PC-9 (cell line): ENCODE measurements around the gene NCKIPSD.

Experiments
- EZH2 ChIP-seq: fragments of 200-600 bp; sonication (generic); IDR thresholded peaks from 2 replicates; pipeline ENCODE4 v1.8.0; 2017; ENCODE audit warnings: antibody characterized with exemption, low read depth
- TF ChIP-seq, protein P1 (sequence below): fragments of 200-600 bp; sonication (generic); conservative IDR thresholded peaks from 2 replicates; pipeline ENCODE4 v1.6.1; 2017; ENCODE audit warnings: mixed run types, antibody characterized with exemption, mild to moderate bottlenecking, moderate library complexity

DNA sequence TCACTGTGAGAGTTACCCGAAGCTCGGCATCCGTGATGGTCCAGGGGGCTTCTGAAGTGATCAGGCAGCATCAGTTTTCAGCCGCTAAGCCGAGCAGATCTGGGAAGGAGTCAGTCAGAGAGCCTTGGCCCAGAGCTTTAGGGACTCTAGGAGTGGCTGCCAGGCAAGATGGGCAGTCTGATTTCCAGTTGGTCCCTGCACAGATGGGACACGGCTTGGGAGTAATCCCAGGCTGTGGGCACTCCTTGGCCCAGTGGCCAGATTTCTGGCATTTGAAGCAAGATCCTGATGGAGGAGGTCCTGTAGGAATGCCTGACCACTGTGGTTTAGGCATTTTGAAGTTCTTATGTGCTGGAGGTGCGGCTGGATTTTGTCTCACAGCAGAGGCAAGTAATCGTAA lies 41.8 kb upstream of the NCKIPSD start:
- TF ChIP-seq, protein P1, sequence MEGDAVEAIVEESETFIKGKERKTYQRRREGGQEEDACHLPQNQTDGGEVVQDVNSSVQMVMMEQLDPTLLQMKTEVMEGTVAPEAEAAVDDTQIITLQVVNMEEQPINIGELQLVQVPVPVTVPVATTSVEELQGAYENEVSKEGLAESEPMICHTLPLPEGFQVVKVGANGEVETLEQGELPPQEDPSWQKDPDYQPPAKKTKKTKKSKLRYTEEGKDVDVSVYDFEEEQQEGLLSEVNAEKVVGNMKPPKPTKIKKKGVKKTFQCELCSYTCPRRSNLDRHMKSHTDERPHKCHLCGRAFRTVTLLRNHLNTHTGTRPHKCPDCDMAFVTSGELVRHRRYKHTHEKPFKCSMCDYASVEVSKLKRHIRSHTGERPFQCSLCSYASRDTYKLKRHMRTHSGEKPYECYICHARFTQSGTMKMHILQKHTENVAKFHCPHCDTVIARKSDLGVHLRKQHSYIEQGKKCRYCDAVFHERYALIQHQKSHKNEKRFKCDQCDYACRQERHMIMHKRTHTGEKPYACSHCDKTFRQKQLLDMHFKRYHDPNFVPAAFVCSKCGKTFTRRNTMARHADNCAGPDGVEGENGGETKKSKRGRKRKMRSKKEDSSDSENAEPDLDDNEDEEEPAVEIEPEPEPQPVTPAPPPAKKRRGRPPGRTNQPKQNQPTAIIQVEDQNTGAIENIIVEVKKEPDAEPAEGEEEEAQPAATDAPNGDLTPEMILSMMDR: no peak
- no peak for TF ChIP-seq EZH2
